ENCODE measurements around the gene PDLIM1. TPM values are rescaled to one million over a fixed set of nuclear protein-coding genes. Genes with fewer than 3 reads are reported as not detected.

The PDLIM1 gene
- total RNA-seq, 2 experiments from 2014 or later, result 0.76 to 0.92 TPM

DNA sequence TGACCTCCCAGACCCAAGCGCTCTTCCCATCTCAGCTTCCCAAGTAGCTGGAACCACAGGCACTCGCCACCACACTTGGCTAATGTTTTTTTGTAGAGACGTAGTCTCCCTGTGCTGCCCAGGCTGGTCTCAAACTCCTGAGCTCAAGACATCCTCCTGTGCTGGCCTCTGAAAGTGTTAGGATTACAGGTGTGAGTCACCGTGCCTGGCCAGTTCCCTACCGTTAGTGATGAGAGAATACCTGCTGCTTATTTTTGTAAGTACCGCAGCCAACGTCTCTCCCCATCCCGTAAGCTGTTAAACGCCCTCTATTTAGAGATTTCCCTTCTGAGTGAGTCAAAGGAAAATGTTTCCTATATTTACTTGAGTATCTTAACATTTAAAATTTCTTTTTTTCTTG, 38.5 kb upstream of the PDLIM1 start:
- POLR2A ChIA-PET, result no interaction called here
- Mint-ChIP-seq H3K27me3 (no peaks in the 10 kb centered on the region), H3K9me3 (no peaks in the 10 kb centered on the region), H3K4me1 (ENCODE audit: low read depth) (no peaks in the 10 kb centered on the region), H3K4me3 (no peak overlapping the region), H3K36me3 (no peaks in the 10 kb centered on the region), H3K27ac (no peak overlapping the region)
- intact Hi-C loops (cut with micrococcal nuclease), result no loop called here
- CTCF ChIA-PET, result interaction anchor here (0.8 kb wide), 1 partner anchor 31 kb away, joined by 4 read pairs; no protein-coding TSS in a partner anchor
- DNase-seq, result no peak

DNA sequence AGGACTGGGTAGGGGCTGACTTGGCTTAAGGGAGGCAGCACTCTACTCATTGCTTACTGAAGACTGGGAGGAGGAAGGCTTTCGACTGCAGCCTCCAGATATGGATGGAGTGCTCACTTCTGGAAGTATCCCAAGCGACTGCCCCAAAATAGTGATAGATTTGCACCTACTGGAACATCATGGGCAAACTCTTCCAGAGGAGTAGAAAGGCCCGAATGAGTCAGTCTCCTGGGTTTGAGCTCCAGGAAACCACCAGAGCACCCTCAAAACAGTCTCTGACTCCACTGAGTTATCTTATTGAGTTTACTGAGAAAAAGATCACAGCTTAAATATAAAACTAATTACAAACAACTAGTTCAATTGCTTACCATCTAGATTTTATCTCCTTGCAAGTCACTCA, 37.2 kb upstream of the PDLIM1 start:
- Mint-ChIP-seq H3K4me1 (ENCODE audit: low read depth) (no peaks in the 10 kb centered on the region), H3K4me3 (no peak overlapping the region), H3K9me3 (no peaks in the 10 kb centered on the region), H3K27me3 (no peaks in the 10 kb centered on the region), H3K27ac (no peak overlapping the region), H3K36me3 (no peaks in the 10 kb centered on the region)
- ChIA-PET CTCF (no interaction called here), POLR2A (no interaction called here)
- intact Hi-C loops (cut with micrococcal nuclease), result no loop called here
- DNase-seq, result no peak

DNA sequence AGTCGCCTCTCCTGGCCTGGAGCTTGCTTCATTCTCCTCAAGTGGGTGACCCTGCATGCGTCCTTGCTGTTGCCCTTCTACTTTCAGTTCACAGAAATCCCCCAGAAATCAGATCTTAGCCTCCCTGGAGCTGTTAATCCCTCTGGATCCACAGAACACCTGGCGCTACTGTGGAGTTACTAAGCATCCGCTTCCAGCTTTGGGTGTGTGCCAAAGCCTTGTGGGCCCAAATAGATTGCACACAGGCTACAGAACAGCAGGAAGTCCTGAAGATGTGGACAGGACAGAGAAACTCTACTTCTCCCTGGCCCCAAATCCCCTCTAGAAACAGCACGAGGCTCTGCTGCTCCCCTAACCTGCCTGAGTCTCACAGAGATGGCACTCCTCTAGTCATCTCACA, 36.6 kb upstream of the PDLIM1 start:
- no peaks in the 10 kb centered on the region for H3K4me1 Mint-ChIP-seq (ENCODE audit: low read depth)
- H3K36me3 Mint-ChIP-seq, result no peaks in the 10 kb centered on the region
- H3K27ac Mint-ChIP-seq, result no peak overlapping the region
- DNase-seq, result no peak
- ChIA-PET POLR2A (no interaction called here), CTCF (no interaction called here)
- no peaks in the 10 kb centered on the region for H3K27me3 Mint-ChIP-seq
- intact Hi-C loops (cut with micrococcal nuclease), result no loop called here
- no peaks in the 10 kb centered on the region for H3K9me3 Mint-ChIP-seq
- H3K4me3 Mint-ChIP-seq, result no peak overlapping the region

DNA sequence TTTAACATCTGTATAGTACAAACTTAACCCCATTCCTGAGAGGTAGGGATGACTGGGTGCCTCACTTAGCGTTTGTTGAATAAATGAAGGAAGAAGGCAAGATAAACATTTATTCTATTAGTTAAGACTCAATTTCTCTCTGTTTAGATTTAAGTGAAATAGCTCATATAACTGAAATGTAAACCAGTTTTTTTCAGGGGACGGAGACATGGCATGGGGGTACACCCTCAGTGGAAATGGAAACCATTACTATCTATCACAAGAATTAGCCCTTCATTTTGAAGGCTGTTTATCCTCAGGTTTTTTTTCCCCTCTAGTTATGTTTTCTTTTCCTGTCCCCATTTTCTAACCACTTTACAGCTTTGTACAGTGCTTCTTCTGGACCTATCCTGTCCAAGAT, 35.6 kb upstream of the PDLIM1 start:
- ChIA-PET CTCF (interaction anchor here (0.7 kb wide), 1 partner anchor 158 kb away, joined by 3 read pairs; no protein-coding TSS in a partner anchor), POLR2A (interaction anchor here (0.6 kb wide), 1 partner anchor 255 kb away, joined by 4 read pairs; no protein-coding TSS in a partner anchor)
- DNase-seq, result no peak
- intact Hi-C loops (cut with micrococcal nuclease), result no loop called here
- Mint-ChIP-seq H3K9me3 (no peaks in the 10 kb centered on the region), H3K4me1 (ENCODE audit: low read depth) (no peaks in the 10 kb centered on the region), H3K4me3 (no peak overlapping the region), H3K36me3 (no peaks in the 10 kb centered on the region), H3K27me3 (no peaks in the 10 kb centered on the region), H3K27ac (no peak overlapping the region)

DNA sequence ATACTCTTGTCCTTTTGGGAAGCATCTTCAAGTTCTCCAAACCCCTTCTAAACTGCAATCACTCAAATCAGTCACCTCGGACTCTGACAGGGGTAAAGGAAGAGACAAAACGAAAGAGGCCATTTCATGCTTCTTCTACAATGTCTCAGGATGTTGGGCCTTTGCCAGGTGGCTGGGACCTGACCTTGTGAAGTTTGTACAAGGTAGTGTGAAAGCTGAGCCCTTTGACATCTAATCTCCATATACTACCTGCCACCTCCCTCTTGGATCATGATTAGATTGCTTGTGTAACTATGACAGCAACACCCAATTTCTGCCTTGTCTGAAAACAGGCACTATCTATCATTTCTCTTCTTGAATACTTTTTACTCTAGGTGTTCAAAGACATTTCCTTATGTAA, 35.1 kb upstream of the PDLIM1 start:
- DNase-seq, result no peak
- H3K4me3 Mint-ChIP-seq, result no peak overlapping the region
- H3K4me1 Mint-ChIP-seq (ENCODE audit: low read depth), result no peaks in the 10 kb centered on the region
- no peaks in the 10 kb centered on the region for H3K9me3 Mint-ChIP-seq
- H3K27ac Mint-ChIP-seq, result no peak overlapping the region
- H3K36me3 Mint-ChIP-seq, result no peaks in the 10 kb centered on the region
- ChIA-PET POLR2A (no interaction called here), CTCF (no interaction called here)
- intact Hi-C loops (cut with micrococcal nuclease), result no loop called here
- H3K27me3 Mint-ChIP-seq, result no peaks in the 10 kb centered on the region

DNA sequence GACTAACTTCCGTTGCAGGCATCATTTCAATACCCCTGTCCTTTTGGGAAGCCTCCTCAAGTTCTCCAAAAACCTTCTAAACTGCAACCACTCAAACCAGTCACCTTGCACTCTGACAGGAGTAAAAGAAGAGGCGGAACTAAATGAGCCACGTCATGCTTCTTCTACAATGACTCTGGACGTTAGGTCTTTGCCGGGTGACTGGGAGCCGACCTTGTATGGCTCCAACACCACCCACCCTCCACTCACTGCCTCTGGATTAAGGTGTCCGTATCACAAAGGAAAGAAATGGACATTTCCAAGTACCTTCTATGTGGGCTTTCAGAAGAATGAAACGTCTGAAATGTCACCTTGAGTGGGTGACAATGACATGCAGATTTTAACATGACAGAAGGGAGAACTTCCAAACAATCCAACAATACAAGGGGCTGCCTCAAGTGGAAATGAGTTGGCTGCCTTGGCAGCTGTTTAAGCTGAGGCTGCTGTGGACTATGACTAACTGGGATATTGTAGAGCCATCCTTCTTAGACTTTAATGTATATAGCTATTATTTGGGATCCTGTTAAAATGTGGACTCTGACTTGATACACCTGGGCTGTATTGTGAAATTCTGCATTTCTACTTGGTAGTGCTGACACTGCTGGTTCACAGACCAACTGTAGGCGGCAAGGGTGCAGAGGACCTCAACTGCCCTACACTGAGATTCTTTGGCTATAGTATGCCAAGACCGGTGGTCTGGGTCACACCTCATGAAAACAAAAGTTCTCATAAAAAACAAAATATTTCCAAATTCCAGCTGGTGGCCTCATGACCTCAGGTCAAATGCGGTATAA, 33.8 kb upstream of the PDLIM1 start:
- Mint-ChIP-seq H3K4me3 (no peak overlapping the region), H3K4me1 (ENCODE audit: low read depth) (no peaks in the 10 kb centered on the region), H3K36me3 (no peaks in the 10 kb centered on the region), H3K9me3 (no peaks in the 10 kb centered on the region), H3K27ac (no peak overlapping the region), H3K27me3 (no peaks in the 10 kb centered on the region)
- ChIA-PET CTCF (interaction anchor here (0.6 to 1.4 kb wide), 2 partner anchors 38 to 444 kb away, joined by 3 read pairs; no protein-coding TSS in a partner anchor), POLR2A (no interaction called here)
- intact Hi-C loops (cut with micrococcal nuclease), result no loop called here
- no peak for DNase-seq

DNA sequence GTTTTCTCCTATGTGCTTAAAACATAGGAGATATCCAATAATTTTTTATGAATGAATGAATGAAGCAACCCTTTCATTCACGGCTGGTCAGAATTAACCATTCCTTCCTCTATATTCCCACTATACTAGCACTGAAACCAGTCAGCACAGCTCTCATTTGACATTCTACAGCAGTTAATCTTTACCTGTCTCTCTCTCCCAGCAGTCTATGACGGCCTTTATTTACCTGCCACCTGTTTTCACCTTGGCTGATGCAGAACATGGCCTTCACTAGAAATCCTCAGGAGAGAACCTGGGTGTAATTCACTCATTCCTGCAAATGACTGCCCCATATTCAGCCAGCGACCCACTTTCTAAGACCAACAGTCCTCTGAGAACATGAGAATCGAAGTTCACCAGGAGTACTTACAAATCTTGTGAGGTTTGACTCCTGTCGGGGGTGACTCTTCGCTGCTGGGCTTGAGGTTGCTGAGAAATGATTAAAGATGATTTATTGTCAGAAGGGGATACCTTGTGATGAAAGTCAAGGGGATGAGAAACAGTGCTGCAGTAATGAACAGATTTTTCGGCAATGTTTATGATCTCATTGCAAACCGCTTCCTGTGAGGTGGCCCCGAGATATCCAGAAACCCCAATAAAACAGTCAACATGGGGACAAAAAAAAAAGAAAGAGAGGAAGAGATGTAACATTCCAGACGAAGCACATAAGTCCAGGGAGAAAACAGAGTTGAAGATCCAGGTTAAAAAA, 30.9 kb upstream of the PDLIM1 start:
- CTCF ChIA-PET, result interaction anchor here (0.6 kb wide), 1 partner anchor 9 kb away, joined by 3 read pairs; no protein-coding TSS in a partner anchor
- Mint-ChIP-seq H3K4me3 (no peak overlapping the region), H3K9me3 (no peaks in the 10 kb centered on the region), H3K36me3 (no peaks in the 10 kb centered on the region), H3K27me3 (no peaks in the 10 kb centered on the region), H3K27ac (no peak overlapping the region), H3K4me1 (ENCODE audit: low read depth) (no peaks in the 10 kb centered on the region)
- DNase-seq, result no peak
- intact Hi-C loops (cut with micrococcal nuclease), result no loop called here
- POLR2A ChIA-PET, result no interaction called here

DNA sequence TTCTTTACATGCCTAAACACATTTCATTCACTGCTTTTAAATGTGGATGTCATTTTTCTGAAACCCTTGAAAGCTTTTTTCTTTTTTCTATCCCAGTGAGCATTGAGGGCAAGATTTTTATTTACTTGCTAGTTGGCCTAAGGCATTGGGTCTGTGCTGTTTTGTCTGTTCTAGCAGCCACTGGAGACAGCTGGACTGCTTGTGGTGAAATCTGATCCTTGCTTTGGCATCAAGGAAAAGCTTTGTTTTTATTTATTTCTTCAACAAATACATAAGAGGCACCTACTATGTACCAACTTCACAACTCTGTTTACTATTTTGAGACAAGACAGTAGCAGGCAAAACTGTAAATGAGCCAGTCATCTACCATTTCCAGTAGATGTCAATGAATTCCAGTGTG, 28.4 kb upstream of the PDLIM1 start:
- H3K4me3 Mint-ChIP-seq, result no peak overlapping the region
- H3K9me3 Mint-ChIP-seq, result no peaks in the 10 kb centered on the region
- CTCF ChIA-PET, result interaction anchor here (0.6 kb wide), 1 partner anchor 52 kb away, joined by 3 read pairs; no protein-coding TSS in a partner anchor
- no peaks in the 10 kb centered on the region for H3K27me3 Mint-ChIP-seq
- H3K36me3 Mint-ChIP-seq, result no peaks in the 10 kb centered on the region
- DNase-seq, result no peak
- POLR2A ChIA-PET, result no interaction called here
- no peak overlapping the region for H3K27ac Mint-ChIP-seq
- H3K4me1 Mint-ChIP-seq (ENCODE audit: low read depth), result no peaks in the 10 kb centered on the region
- intact Hi-C loops (cut with micrococcal nuclease), result no loop called here

DNA sequence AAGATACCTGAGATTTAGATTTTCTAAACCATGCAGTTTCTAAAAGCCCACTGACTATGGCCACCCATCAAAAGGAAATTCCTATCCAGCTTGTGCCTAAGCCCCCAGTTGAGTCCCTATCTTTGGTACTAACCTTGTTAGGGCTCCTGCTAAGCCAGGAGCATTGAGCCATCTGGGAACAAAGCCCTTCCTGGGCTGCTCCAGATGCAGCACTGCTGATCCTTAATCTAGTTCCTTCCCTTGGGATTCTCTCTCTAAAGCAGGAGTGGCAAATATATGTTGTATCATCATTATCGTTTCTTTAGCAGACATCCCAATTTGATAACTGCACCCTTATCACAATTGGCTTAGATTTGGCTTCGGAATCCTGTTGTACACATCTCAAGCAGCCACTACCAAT, 24.7 kb upstream of the PDLIM1 start:
- Mint-ChIP-seq H3K36me3 (no peaks in the 10 kb centered on the region), H3K9me3 (no peaks in the 10 kb centered on the region), H3K4me3 (no peak overlapping the region), H3K27ac (no peak overlapping the region), H3K27me3 (no peaks in the 10 kb centered on the region), H3K4me1 (ENCODE audit: low read depth) (no peaks in the 10 kb centered on the region)
- POLR2A ChIA-PET, result no interaction called here
- CTCF ChIA-PET, result interaction anchor here (1.3 kb wide), 1 partner anchor 48 kb away, joined by 5 read pairs; no protein-coding TSS in a partner anchor
- DNase-seq, result no peak
- intact Hi-C loops (cut with micrococcal nuclease), result no loop called here

DNA sequence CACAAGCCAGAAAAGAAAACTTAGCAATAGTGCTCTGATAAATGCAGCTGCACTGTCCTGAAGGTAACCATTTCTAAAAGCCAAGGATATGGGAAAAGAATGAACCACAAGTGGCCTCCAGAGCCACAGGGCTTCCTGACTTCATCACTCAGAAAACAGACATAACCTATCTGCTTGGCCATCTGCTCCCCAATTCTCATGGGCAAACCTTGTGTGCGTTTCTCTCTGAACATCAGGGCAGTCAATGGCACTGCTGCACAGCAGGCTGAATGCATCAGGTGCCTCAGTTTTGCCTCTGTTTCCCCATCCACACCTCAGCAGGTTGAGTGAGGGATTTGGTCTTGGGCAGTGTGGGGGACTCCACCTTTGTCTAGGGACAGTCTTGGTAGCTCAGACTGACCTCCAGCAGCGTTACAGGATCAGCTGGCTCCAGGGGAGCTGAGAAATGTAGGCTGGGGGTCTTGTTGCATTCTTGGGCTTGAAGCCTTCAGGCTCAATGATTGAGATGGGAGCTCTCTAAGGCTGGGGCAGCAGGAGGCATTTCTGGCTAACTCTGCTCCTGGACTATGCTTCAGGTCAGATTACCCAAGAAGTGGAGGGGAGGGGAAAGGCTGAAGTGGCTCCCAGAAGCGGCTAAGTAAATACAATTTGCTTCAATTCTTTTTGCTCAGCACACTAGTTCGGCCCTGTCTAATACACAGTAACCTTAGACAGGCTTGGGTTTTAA, 23.6 kb upstream of the PDLIM1 start:
- Mint-ChIP-seq H3K36me3 (no peaks in the 10 kb centered on the region), H3K27me3 (no peaks in the 10 kb centered on the region), H3K27ac (no peak overlapping the region), H3K4me1 (ENCODE audit: low read depth) (peaks cover 3% of the 10 kb centered on the region), H3K4me3 (no peak overlapping the region), H3K9me3 (no peaks in the 10 kb centered on the region)
- ChIA-PET CTCF (no interaction called here), POLR2A (no interaction called here)
- intact Hi-C loops (cut with micrococcal nuclease), result no loop called here
- DNase-seq, result no peak

DNA sequence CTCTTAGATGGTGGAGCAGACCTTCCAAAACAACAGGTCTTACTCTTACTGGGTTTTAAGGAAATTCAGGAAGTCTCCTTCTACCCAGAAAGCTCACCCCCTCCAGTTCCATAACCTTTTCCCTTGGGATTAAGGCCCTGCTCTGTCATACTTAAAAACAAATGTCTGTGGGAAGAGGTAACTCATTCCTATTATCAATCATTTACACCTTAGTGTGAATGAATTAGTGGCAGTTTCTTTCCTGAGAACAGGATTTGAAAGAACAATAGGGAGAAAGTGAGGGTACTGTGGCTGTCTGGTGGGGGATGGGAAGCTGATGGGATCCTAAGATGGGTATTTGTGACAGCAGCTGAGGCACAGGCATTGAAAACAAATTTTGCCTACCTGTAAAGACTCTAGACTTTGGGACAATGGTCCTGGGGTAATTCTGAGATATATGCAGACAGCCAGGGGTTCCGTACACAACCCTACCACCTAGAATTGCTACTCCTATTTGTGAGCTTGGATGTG, 22.2 kb upstream of the PDLIM1 start:
- peaks cover 3% of the 10 kb centered on the region for H3K4me1 Mint-ChIP-seq (ENCODE audit: low read depth)
- CTCF ChIA-PET, result interaction anchor here (0.7 kb wide), 1 partner anchor 8 kb away, joined by 3 read pairs; no protein-coding TSS in a partner anchor
- intact Hi-C loops (cut with micrococcal nuclease), result no loop called here
- no peak for DNase-seq
- H3K4me3 Mint-ChIP-seq, result no peak overlapping the region
- no peaks in the 10 kb centered on the region for H3K36me3 Mint-ChIP-seq
- H3K27ac Mint-ChIP-seq, result no peak overlapping the region
- H3K9me3 Mint-ChIP-seq, result no peaks in the 10 kb centered on the region
- peaks cover 2% of the 10 kb centered on the region for H3K27me3 Mint-ChIP-seq
- POLR2A ChIA-PET, result no interaction called here

DNA sequence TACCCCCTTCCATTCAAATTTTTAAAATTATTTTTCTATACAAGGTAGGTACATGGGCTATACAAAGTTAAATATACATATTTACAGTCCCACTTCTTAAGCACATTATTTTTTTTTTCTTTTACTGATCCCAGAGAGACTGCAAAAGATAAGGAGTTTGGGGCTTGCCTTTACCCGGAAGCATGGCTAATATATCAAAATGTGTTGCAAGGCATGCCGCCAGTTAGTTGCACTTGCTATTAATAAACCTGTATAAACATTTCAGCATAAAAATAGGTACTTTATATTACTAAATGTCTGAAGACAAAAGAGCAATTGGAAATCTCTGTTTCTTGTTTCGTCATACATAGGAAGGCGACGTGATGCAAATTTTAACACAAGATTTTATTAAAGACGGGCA, 21.5 kb upstream of the PDLIM1 start:
- Mint-ChIP-seq H3K27me3 (peaks cover 2% of the 10 kb centered on the region), H3K4me1 (ENCODE audit: low read depth) (peaks cover 3% of the 10 kb centered on the region), H3K36me3 (no peaks in the 10 kb centered on the region), H3K4me3 (no peak overlapping the region), H3K27ac (no peak overlapping the region), H3K9me3 (no peaks in the 10 kb centered on the region)
- POLR2A ChIA-PET, result no interaction called here
- CTCF ChIA-PET, result no interaction called here
- no peak for DNase-seq
- intact Hi-C loops (cut with micrococcal nuclease), result no loop called here
